HepG2 (cell line): ENCODE measurements around the gene PRXL2A. TPM values are rescaled to one million over a fixed set of nuclear protein-coding genes. Genes with fewer than 3 reads are reported as not detected.

Experiments
- ATAD3A ChIP-seq: sonication (generic); formaldehyde crosslinking; IDR thresholded peaks from 2 replicates; pipeline ENCODE4 v1.4.0; 2020; ENCODE audit warnings: missing genetic modification reagents
- ATRX ChIP-seq: sonication (generic); formaldehyde crosslinking; IDR thresholded peaks from 2 replicates; pipeline ENCODE4 v1.4.0; 2020; ENCODE audit warnings: missing genetic modification reagents, borderline replicate concordance
- CC2D1A ChIP-seq: sonication (generic); formaldehyde crosslinking; IDR thresholded peaks from 2 replicates; pipeline ENCODE4 v1.8.1; 2023; ENCODE audit warnings: mild to moderate bottlenecking, missing genetic modification reagents
- HHEX ChIP-seq: IDR thresholded peaks from 2 replicates; pipeline ENCODE4 v1.6.1; 2016; ENCODE audit warnings: control low read depth
- HMG20B ChIP-seq: conservative IDR thresholded peaks from 2 replicates; pipeline ENCODE4 v1.6.1; 2016; ENCODE audit warnings: missing genetic modification reagents, missing compliant biosample characterization
- SRY ChIP-seq: sonication (generic); formaldehyde crosslinking; IDR thresholded peaks from 2 replicates; pipeline ENCODE4 v1.8.0; 2022; ENCODE audit warnings: mild to moderate bottlenecking, missing genetic modification reagents
- polyA plus RNA-seq, 8 experiments: library from polyadenylated mRNA; depleted of rRNA in 3 of 8; stranded (reverse) in 7 of 8; unstranded in 1 of 8; fragments of >200 nt; fragmentation: Illumina TruSeq in 4 of 8; extraction: Trizol in 4 of 8; gene quantifications; 2 replicates each; pipeline versions ENCODE4 v1.2.1 to v1.2.3, GENCODE V29; 2011 to 2016; ENCODE audit warnings: low read depth in 4 of 8, missing spikeins in 1 of 8, mixed read lengths in 1 of 8; ENCODE audit not compliant: insufficient read depth in 1 of 8
- total RNA-seq, 5 experiments: library from RNA; depleted of rRNA; stranded (reverse); fragments of >200 nt; fragmentation: Illumina TruSeq; extraction: Trizol; gene quantifications; 2 replicates each; pipeline ENCODE4 v1.2.3, GENCODE V29; 2016; ENCODE audit warnings: low read depth in 1 of 5
- TF ChIP-seq, protein P1 (sequence below): sonication (generic); formaldehyde crosslinking; IDR thresholded peaks from 2 replicates; pipeline ENCODE4 v1.9.0; 2022; ENCODE audit warnings: missing genetic modification reagents, mild to moderate bottlenecking, borderline replicate concordance
- TF ChIP-seq, protein P2 (sequence below): sonication (generic); formaldehyde crosslinking; IDR thresholded peaks from 2 replicates; pipeline ENCODE4 v1.8.1; 2023; ENCODE audit warnings: mild to moderate bottlenecking, missing genetic modification reagents
- TF ChIP-seq, protein P3 (sequence below): sonication (generic); formaldehyde crosslinking; IDR thresholded peaks from 2 replicates; pipeline ENCODE4 v1.4.0; 2020; ENCODE audit warnings: low read depth, mild to moderate bottlenecking, missing genetic modification reagents
- TF ChIP-seq, protein P4 (sequence below), 2 experiments: sonication (generic) in 1 of 2; formaldehyde crosslinking in 1 of 2; IDR thresholded peaks; 2 replicates each; pipeline versions ENCODE4 v1.6.1 to v1.9.0; 2014 to 2022; ENCODE audit warnings: antibody characterized with exemption in 1 of 2, borderline replicate concordance in 1 of 2, inconsistent platforms in 1 of 2, low read depth in 1 of 2, missing genetic modification reagents in 1 of 2
- TF ChIP-seq, protein P5 (sequence below): sonication (generic); formaldehyde crosslinking; IDR thresholded peaks from 2 replicates; pipeline ENCODE4 v1.9.0; 2021; ENCODE audit warnings: missing genetic modification reagents, mild to moderate bottlenecking, borderline replicate concordance
- TF ChIP-seq, protein P6 (sequence below): sonication (generic); formaldehyde crosslinking; IDR thresholded peaks from 2 replicates; pipeline ENCODE4 v1.5.1; 2020; ENCODE audit warnings: missing genetic modification reagents, mild to moderate bottlenecking, borderline replicate concordance

PRXL2A gene
- total and polyA plus RNA-seq, 2 of the 13 experiments (the other 11 are each of a cell fraction or from before 2014, with no cell fraction given), result 43.9 to 79.9 TPM

DNA sequence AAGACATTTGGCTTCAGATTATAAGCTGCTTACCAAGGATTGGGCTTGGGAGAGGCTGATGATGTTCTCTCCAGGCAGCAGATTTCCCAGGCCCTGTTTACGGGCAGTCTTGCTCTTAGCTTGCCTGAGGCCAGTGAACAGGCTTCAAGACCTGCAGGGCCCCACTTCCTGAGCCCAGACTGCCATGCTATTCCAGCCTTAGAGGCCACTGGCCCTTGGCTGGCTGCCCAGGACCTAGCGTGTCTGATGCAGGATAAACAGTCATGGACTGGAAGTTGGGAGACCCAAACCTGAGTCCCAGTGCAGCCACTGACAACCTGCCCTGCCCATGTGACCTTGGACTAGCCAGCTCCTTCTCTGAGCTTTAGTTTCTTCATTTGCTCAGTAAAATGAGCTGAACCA lies 2.9 kb downstream of the PRXL2A start (continued):
- TF ChIP-seq SRY (CRISPR knock-in tag) (0 out of 2 replicates have a peak, but pooled peaks have one; percentile 39), HHEX (CRISPR knock-in tag) (no peak), HMG20B (no peak), CC2D1A (CRISPR knock-in tag) (no peak), ATAD3A (CRISPR knock-in tag) (no peak), ATRX (CRISPR knock-in tag) (no peak)
- TF ChIP-seq, protein P1, sequence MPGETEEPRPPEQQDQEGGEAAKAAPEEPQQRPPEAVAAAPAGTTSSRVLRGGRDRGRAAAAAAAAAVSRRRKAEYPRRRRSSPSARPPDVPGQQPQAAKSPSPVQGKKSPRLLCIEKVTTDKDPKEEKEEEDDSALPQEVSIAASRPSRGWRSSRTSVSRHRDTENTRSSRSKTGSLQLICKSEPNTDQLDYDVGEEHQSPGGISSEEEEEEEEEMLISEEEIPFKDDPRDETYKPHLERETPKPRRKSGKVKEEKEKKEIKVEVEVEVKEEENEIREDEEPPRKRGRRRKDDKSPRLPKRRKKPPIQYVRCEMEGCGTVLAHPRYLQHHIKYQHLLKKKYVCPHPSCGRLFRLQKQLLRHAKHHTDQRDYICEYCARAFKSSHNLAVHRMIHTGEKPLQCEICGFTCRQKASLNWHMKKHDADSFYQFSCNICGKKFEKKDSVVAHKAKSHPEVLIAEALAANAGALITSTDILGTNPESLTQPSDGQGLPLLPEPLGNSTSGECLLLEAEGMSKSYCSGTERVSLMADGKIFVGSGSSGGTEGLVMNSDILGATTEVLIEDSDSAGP (CRISPR knock-in tag), result no peak
- TF ChIP-seq, protein P2, sequence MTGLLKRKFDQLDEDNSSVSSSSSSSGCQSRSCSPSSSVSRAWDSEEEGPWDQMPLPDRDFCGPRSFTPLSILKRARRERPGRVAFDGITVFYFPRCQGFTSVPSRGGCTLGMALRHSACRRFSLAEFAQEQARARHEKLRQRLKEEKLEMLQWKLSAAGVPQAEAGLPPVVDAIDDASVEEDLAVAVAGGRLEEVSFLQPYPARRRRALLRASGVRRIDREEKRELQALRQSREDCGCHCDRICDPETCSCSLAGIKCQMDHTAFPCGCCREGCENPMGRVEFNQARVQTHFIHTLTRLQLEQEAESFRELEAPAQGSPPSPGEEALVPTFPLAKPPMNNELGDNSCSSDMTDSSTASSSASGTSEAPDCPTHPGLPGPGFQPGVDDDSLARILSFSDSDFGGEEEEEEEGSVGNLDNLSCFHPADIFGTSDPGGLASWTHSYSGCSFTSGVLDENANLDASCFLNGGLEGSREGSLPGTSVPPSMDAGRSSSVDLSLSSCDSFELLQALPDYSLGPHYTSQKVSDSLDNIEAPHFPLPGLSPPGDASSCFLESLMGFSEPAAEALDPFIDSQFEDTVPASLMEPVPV (CRISPR knock-in tag), result no peak
- TF ChIP-seq, protein P3, sequence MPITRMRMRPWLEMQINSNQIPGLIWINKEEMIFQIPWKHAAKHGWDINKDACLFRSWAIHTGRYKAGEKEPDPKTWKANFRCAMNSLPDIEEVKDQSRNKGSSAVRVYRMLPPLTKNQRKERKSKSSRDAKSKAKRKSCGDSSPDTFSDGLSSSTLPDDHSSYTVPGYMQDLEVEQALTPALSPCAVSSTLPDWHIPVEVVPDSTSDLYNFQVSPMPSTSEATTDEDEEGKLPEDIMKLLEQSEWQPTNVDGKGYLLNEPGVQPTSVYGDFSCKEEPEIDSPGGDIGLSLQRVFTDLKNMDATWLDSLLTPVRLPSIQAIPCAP (CRISPR knock-in tag), result no peak
- TF ChIP-seq, protein P4, sequence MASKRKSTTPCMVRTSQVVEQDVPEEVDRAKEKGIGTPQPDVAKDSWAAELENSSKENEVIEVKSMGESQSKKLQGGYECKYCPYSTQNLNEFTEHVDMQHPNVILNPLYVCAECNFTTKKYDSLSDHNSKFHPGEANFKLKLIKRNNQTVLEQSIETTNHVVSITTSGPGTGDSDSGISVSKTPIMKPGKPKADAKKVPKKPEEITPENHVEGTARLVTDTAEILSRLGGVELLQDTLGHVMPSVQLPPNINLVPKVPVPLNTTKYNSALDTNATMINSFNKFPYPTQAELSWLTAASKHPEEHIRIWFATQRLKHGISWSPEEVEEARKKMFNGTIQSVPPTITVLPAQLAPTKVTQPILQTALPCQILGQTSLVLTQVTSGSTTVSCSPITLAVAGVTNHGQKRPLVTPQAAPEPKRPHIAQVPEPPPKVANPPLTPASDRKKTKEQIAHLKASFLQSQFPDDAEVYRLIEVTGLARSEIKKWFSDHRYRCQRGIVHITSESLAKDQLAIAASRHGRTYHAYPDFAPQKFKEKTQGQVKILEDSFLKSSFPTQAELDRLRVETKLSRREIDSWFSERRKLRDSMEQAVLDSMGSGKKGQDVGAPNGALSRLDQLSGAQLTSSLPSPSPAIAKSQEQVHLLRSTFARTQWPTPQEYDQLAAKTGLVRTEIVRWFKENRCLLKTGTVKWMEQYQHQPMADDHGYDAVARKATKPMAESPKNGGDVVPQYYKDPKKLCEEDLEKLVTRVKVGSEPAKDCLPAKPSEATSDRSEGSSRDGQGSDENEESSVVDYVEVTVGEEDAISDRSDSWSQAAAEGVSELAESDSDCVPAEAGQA (IDR thresholded peaks at IDR 0.05; ENCODE audit: low read depth), result no peak
- TF ChIP-seq, protein P4 (CRISPR knock-in tag; IDR thresholded peaks at IDR 0.05; ENCODE audit: borderline replicate concordance), result no peak
- TF ChIP-seq, protein P5, sequence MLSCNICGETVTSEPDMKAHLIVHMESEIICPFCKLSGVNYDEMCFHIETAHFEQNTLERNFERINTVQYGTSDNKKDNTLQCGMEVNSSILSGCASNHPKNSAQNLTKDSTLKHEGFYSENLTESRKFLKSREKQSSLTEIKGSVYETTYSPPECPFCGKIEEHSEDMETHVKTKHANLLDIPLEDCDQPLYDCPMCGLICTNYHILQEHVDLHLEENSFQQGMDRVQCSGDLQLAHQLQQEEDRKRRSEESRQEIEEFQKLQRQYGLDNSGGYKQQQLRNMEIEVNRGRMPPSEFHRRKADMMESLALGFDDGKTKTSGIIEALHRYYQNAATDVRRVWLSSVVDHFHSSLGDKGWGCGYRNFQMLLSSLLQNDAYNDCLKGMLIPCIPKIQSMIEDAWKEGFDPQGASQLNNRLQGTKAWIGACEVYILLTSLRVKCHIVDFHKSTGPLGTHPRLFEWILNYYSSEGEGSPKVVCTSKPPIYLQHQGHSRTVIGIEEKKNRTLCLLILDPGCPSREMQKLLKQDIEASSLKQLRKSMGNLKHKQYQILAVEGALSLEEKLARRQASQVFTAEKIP, result no peak
- TF ChIP-seq, protein P6, sequence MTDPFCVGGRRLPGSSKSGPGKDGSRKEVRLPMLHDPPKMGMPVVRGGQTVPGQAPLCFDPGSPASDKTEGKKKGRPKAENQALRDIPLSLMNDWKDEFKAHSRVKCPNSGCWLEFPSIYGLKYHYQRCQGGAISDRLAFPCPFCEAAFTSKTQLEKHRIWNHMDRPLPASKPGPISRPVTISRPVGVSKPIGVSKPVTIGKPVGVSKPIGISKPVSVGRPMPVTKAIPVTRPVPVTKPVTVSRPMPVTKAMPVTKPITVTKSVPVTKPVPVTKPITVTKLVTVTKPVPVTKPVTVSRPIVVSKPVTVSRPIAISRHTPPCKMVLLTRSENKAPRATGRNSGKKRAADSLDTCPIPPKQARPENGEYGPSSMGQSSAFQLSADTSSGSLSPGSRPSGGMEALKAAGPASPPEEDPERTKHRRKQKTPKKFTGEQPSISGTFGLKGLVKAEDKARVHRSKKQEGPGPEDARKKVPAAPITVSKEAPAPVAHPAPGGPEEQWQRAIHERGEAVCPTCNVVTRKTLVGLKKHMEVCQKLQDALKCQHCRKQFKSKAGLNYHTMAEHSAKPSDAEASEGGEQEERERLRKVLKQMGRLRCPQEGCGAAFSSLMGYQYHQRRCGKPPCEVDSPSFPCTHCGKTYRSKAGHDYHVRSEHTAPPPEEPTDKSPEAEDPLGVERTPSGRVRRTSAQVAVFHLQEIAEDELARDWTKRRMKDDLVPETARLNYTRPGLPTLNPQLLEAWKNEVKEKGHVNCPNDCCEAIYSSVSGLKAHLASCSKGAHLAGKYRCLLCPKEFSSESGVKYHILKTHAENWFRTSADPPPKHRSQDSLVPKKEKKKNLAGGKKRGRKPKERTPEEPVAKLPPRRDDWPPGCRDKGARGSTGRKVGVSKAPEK (CRISPR knock-in tag), result no peak
